ENCODE data around the gene RGS6.

The RGS6 gene

DNA sequence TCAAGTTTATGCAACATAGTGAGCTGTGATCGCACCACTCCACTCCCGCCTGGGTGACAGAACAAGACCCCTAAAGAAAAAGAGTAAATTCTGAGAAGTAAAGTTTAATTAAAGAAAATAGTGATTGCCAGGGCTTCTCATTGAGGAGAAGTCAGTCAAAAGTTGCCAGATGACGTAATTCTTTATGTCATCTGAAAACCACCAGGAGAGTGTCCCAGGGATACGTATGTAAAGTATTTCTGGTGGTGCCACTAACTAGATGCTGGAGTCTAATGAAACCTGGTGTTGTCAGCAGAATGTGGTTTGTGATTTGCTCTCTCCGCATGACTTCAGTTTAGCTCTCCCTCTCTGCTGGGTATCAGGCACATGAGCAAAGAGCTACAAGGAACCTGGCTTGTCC lies 569.2 kb downstream of the RGS6 start:
- no peak for DNase-seq (ENCODE audit: low read depth in 2 of 2)

DNA sequence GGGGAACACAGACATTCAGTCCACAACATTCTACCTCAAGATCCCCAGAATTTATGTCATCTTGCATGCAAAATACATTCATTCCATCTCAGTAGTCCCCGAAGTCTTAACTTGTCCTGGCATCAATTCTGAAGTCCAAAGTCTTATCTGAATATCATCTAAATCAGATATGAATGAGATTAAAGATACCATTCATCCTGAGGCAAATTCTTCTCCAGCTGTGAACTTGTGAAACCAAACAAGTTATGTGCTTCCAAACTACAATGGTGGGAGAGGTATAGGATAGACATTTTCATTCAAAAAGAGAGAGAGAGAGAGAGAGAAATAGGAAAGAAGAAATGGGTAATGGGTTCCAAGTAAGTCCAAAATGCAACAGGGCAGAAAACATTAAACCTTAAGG lies 571.0 kb downstream of the RGS6 start:
- no peak for DNase-seq (ENCODE audit: low read depth in 2 of 2)

DNA sequence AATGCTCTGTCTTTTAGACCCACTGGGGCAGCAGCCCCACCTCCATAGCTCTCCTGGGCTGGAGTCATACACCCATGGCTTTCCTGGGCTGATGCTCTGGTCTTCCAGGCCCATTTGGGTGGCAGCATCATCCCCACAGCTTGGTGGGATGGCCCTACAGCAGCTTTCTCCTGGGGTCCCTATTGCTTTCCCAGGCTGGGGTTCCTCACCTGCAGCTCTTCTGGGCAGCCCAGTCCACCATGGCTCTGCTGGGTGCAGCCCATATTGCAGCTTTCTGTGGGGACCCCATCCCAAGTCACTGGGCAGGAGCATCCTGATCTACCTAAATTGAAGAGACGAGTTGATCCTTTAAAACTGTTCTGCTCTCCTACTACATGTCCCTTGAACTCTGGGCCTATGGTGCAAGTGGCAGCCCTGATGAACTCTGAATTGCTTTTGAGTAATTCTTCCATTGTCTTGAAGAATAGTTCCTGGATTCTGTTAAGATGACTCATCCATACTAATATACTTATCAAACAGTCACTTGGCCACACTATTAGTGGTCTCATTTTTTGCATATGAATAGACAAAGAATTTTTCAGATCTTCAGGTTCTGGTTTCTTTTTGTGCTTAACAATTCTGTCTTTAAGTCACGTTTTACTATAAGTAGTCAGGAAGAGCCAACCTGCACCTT lies 571.6 kb downstream of the RGS6 start:
- DNase-seq (ENCODE audit: low read depth in 2 of 2): no peak

- no peak for DNase-seq (ENCODE audit: low read depth in 2 of 2)
Observed at GRCh38 chr14:72510566-72510965, 578.3 kb downstream of the RGS6 start.

- no peak for DNase-seq (ENCODE audit: low read depth in 2 of 2)
Observed at GRCh38 chr14:72512281-72512680, 580.1 kb downstream of the RGS6 start.

- DNase-seq (ENCODE audit: low read depth in 2 of 2): no peak
Observed at GRCh38 chr14:72512925-72513324, 580.7 kb downstream of the RGS6 start.

- DNase-seq (ENCODE audit: low read depth in 2 of 2): no peak
Observed at GRCh38 chr14:72513346-72513745, 581.1 kb downstream of the RGS6 start.

DNA sequence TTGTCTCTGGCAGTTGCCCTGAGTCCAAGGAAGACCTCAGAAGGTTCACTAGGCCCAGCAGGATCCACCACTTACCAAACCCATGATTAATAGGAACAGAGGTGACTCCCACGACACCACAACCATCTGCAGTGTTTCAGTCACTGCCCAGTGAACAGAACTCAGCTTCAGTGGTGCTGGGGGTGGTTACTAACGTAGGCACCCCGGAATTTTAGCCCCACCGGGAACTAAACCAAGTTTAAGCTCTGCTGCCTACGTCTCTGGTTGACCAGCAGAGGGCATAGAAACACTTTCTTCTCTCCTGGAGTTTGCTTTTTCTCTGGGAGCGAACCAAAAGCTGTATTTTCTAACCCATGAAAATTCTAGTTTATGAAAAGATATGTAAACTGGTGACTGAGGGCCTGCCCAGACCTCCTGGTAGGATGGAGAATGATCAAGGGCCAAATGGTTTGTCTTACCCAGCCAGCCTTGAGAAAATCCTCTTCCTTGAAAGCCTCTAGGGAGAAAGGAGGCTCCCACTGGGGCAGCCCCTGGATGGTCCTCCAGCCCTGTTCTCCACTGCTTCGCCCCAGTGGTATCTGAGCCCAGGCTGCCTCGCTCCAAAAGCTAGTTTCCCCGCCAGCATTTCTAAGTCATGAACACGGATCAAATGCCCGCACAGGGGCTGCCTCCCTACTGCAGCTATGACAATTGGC lies 581.9 kb downstream of the RGS6 start:
- DNase-seq (ENCODE audit: low read depth in 2 of 2): no peak

GRCh38 chr14:72514660-72515025 lies 582.4 kb downstream of the RGS6 start:
- no peak for DNase-seq (ENCODE audit: low read depth in 2 of 2)

- no peak for DNase-seq (ENCODE audit: low read depth in 2 of 2)
Observed at GRCh38 chr14:72515779-72516770, 583.8 kb downstream of the RGS6 start.

DNA sequence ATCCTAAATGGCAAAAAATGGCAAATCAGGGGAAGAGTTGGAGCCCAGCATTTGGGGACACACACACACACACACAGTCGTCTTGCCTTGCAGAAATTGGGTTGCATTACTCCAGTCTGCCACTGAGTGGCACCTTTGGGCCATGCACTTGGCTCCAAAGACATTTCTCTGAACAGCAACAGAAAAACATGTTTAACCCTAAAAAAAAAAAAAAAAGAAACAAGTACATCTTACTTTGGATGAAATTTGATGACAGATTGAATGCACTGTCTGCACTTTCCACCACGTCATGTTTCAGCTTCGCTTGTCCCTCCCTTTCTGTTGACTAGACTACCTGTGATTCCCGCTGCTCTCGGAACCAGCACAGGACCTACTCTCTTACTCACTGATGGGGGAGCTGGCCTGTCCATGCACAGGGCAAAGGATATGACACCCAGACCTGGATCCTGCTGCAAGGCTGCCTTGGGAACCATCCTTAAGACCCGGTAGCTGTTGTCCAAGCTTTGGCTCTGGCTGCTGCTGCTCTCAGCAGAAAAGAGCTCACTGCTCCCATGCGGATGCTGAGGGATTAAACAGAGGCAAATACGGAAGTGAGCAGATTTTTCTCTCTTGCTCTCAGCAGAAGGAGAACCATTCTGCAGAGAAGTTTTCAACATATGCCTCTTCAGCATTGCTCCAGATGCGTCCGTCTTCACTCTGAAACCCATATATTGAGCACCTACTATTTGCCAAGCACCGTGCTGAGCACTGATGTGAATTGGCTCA lies 584.9 kb downstream of the RGS6 start:
- DNase-seq (ENCODE audit: low read depth in 2 of 2): peak; percentile 40 to 59

DNA sequence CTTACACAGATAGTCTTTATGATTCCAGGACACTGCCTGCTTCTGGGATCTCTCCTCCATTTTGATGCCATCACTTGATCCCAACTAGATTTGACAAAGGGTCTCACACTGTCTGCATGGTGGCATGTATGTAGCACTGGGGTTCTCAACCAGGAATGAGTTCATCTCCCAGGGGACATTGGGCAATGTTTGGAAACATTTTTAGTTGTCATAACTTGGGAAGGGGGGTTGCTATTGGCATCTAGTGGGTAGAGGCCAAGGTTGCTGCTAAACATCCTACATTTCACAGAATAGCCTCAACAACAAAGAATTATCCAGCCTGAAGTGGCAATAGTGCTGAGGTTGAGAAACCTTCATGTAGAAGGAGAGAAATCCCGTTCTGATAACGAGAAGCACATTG lies 585.5 kb downstream of the RGS6 start:
- DNase-seq (ENCODE audit: low read depth in 2 of 2): no peak

GRCh38 chr14:72518809-72519377 lies 586.7 kb downstream of the RGS6 start:
- DNase-seq (ENCODE audit: low read depth in 2 of 2): no peak

- DNase-seq (ENCODE audit: low read depth in 2 of 2): no peak
Observed at GRCh38 chr14:72519543-72519942, 587.3 kb downstream of the RGS6 start.

GRCh38 chr14:72521045-72521444 lies 588.8 kb downstream of the RGS6 start:
- no peak for DNase-seq (ENCODE audit: low read depth in 2 of 2)

DNA sequence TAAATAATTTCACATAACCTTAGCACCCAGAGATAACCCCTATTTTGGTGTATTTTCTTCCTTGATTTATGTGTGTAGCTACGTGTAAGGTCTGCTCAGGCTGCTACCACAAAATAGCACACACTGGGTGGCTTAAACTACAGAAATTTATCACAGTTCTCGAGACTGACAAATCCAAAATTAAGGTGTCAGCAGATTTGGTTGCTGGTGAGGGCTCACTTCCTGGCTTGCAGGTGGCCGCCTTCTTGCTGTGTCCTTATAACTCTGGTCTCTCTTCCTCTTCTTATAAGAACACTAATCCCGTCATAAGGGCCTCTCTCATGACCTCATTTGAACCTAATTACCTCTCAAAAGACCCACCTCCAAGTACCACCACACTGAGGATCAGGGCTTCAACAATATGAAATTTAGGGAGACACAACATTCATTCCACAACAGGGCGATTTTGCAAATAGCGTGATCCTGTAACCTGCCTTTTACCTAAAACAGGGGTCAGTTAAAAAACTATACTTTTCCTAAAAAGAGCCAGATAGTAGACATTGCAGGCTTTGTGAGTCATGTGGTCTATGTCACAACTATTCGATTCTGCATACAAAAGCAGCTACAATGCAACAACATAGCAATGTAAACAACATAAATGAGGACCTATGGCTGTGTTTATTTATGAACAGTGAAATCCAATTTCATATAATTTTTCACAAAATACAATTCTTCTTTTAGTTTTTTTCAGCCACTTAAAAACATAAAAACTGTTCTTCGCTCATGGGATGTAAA lies 589.9 kb downstream of the RGS6 start:
- no peak for DNase-seq (ENCODE audit: low read depth in 2 of 2)

- no peak for DNase-seq (ENCODE audit: low read depth in 2 of 2)
Observed at GRCh38 chr14:72522847-72523246, 590.6 kb downstream of the RGS6 start.

DNA sequence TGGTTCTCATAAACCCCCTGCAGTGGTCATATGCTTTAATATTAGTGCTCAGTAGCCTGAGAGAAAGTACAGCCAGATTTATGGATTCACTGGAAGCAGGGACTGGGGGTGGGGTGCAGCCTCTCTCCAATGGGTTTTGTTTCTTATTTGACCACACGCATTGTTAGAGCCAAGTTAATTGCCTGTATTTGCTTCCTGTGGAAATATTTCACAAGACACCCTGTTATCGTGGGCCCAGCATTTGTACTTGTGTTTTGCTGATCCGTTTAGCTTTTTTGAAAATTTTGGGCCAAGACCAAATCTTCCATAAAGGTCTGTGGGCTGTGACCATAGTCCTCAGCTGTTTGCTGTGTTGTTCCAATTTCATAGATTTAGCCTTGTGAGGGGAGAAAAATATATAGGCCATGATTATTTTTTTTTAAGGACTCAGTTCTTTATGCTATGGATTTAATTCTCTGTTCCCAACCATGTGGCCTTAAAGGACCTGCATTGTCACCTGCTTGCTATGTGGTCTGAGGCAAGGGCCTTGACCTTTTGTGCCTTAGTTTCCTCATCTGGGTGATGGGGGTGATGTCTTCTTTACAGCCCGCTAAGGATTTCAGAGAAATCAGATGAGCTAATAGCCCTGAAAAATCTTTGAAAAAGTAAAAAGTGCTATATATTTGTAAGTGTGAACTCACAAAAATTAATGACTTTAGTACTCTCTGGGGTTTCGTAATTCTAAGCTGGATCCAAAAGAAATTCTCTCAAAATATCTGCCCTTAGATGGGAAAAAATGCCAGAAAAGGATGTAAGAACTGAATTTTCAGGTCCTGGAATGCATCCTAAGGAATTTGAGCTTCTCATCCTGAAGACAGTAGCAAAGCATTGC lies 591.4 kb downstream of the RGS6 start:
- no peak for DNase-seq (ENCODE audit: low read depth in 2 of 2)

DNA sequence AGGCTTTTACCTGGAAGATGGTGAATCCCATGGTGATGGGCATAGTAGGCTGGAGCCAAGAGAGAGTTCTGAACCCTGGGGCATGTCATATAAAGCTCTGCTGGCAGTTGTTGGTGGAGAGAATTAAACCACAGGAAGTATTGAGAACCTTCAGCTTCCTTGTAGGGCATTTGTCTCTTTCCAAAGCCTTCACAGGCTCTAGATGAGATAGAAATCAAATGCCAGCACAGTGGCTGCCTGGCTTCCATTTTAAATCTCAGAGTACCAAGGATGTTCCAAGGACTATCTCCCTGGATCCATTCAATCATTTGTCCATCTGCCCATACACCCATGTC lies 592.0 kb downstream of the RGS6 start:
- no peak for DNase-seq (ENCODE audit: low read depth in 2 of 2)

Measured in stimulated activated CD8-positive, alpha-beta memory T cell treated with anti-CD3 and anti-CD28 coated beads, Interleukin-2, amount 100 ng/mL, for 48 hours (primary cell).